Stimulated activated naive CD8-positive, alpha-beta T cell treated with anti-CD3 and anti-CD28 coated beads, Interleukin-15, Interleukin-2, amounts not matched to agents 100 U/mL and 50 U/mL, for 24 hours (primary cell): ENCODE data around the gene VIM.
"Not testable (repeated sequence)": the region's sequence is repeated elsewhere in the genome, so short reads cannot be mapped to it uniquely, and the experiment has no call there.

Source experiments
- ATAC-seq: fragments of 150-1000 bp; cut with Tn5 transposase; one replicate; pipeline ENCODE4 v1.10.0; 2021
- DNase-seq: peaks from one replicate; pipeline ENCODE4 v3.0.0; 2021

The VIM gene

GRCh38 chr10:17257466-17258321, 29.7 kb downstream of the VIM start:
- ATAC-seq (peak; percentile 57), DNase-seq (peak; percentile 47)

GRCh38 chr10:17262502-17262901, 34.5 kb downstream of the VIM start:
- DNase-seq = no peak
- ATAC-seq = no peak

GRCh38 chr10:17263580-17263979, 35.5 kb downstream of the VIM start:
- DNase-seq = no peak
- ATAC-seq = no peak

- ATAC-seq (no peak), DNase-seq (no peak)
Observed at GRCh38 chr10:17265468-17265867, 37.4 kb downstream of the VIM start.

GRCh38 chr10:17266549-17266948, 38.5 kb downstream of the VIM start:
- not testable (repeated sequence) for ATAC-seq, DNase-seq

- no peak for DNase-seq
- ATAC-seq = no peak
Observed at GRCh38 chr10:17272648-17273047, 44.6 kb downstream of the VIM start.

GRCh38 chr10:17273403-17273802, 45.4 kb downstream of the VIM start:
- ATAC-seq (peak; percentile 55), DNase-seq (no peak)

- ATAC-seq (no peak), DNase-seq (no peak)
Observed at GRCh38 chr10:17276756-17277424, 48.8 kb downstream of the VIM start.

GRCh38 chr10:17278607-17279240, 50.7 kb downstream of the VIM start:
- DNase-seq (no peak), ATAC-seq (no peak)

- ATAC-seq = no peak
Observed at GRCh38 chr10:17282311-17282710, 54.3 kb downstream of the VIM start.

GRCh38 chr10:17286562-17287550, 58.8 kb downstream of the VIM start:
- ATAC-seq (no peak), DNase-seq (no peak)

More at GRCh38 chr10:17282311-17282710, 54.3 kb downstream of the VIM start:
- DNase-seq = no peak
